Stimulated activated CD8-positive, alpha-beta memory T cell treated with anti-CD3 and anti-CD28 coated beads, Interleukin-7, amount 100 ng/mL, for 48 hours (primary cell): ENCODE data around the gene PWWP2B.

ENCODE experiments used
- DNase-seq, 2 donors: peaks; one replicate each; pipeline ENCODE4 v3.0.0-alpha.2; 2020; ENCODE audit warnings: low read depth in 1 of 2; ENCODE audit errors: extremely low read depth in 1 of 2

The PWWP2B gene

DNA sequence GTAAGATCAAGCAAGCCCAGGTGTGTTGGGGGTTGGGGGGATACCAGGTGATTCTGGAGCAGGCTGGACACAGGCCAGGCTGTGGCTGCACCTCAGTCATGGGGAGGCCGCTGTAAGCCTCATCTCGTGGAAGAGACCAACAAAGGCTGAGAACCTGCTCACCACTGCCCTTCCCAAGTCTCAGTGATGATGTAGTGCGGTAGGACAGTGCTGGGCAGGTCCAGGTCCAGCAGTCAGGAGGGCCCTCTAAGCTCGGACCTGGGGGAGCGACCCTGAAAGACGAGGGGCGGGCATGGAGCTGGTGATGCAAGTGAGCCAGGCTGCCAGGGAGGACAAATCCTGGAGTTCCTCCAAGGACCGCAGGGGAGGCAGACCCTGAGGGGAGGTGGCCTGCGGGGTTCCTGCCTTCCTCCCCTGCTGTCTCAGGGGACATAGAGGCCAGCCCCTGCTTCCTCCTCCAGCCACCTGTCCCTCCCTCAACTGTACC lies 3.3 kb upstream of the PWWP2B start:
- DNase-seq: no peak

DNA sequence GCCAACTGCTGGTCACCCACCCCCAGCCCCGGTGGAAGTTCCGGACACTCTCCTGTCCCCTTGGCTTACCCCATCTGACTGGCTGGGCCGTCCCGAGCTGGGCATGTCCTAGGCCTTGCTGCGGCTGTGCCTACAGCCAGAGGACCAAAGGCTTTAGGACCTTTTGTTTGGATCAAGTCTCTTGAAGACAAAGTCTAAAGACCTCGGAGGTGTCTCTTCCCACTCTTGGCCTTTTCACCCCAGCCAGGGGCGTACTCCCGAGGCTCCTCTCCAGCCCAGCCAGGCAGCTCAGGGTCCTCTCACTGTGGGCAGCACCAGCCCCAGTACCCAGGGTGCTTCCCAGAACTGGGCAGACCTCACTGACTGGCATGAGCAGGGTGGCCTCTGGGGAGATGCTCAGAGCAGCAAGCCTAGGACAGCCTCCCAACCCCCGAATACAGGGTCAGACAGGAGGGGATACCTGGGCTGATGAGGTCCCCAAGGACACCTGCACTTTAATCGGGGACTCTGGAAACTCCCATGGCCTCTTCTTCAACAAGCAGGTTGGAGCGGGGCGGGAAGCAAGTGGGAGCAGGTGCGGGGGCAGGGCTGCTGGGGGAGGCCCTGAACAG lies 2.7 kb upstream of the PWWP2B start:
- DNase-seq: no peak

DNA sequence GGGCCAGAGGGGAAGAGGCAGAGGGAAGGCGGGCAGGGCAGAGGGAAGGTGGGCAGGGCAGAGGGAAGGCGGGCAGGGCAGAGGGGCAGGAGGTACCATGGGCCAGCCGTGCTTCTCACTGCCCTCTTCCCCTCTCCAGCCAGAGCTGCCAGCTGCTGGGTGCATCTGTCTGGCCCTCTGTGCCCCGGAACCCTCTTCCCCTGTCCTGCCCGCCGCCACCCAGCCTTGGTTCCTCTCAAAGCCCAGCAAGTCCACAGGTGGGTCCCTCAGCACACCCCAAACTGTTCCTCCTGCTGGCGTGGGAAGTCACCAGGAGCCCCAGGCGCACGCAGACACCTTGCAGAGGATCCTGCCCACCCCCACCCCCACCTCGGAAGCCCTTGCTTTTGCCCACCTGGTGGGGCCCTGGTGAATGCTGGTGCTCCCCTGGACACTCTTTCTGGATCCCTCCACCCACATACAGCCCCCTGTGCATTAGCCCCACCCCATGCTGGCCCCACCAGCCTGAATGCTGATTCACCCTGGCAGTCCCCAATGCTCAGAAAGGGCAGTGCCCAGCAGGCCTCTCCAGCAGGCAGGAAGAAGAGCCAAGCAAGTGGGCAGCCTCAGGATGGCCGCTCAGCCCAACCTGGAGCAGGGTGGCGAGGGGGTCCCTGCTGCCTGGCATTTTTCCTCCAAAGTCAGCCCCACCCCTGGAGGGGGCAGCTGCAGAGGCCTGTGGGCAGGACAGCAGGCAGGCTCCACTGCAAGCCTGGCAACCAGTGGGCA lies 1.9 kb upstream of the PWWP2B start:
- no peak for DNase-seq

DNA sequence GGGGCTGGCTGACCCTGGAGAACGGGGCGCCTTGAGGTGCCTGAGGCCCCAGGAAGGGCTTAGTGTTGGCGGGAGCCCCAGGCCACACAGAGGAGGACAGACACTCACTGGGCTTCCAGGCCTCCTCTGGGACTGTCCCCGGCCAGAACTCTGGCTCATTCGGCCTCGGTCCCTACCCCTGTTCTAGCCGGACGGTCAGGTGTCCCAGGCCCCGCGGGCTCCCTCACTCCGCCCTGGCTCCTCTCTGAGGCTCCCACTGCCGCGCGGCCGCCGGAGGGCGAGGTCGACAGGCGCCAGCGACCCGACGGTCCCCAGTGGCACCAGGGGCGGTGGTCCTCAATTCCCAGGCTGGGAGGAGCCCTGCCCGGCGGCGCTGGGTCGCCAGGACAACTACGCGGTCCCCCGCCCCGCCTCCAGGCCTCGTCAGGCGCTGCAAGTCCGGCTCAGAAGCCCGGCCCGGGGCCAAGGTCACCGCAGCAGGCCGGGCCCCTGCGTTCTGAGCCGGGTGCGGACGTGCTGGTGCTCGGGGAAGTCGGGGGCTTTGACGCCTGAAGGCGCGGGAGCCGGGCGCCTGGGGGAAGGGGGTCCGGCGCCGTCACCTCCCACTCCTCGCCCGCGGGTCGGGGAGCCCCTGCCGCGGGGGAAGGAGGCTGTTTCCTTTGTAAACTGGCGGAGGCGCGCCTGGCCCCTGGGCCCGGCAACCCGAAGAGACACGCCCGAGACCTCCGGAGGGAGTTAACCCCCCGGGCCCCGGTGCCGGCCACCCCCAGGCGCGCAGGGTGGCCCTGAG lies 1.1 kb upstream of the PWWP2B start:
- no peak for DNase-seq

DNA sequence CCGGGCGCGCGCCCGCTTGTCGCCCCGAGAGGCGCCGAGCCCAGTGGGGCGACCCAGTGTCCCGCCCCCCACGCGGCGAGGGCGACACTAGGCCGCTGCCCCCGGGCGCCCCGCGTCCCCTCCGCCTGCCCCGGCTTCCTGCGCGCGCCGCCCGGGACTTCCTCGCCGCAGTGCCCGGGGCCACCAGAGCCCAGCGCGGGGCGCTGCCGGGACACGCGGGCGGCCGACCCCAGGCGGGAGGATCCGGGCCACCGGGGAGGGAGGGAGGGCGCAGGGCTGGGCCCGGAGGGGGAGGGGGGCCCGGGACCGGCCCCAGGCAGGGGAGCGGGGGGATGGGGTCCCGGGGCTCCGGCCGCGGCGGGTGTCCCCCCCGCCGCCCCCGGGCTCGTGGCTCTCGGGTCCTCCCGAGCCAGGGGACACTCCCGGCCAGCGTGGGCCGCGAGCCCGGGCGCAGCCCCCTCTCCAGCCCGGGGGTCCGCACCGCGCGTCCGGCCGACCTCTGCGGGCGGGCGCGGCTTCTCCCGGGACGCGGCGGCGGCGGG lies 435 bp upstream of the PWWP2B start:
- DNase-seq: peak in 1 of 2 donors; percentile 11

DNA sequence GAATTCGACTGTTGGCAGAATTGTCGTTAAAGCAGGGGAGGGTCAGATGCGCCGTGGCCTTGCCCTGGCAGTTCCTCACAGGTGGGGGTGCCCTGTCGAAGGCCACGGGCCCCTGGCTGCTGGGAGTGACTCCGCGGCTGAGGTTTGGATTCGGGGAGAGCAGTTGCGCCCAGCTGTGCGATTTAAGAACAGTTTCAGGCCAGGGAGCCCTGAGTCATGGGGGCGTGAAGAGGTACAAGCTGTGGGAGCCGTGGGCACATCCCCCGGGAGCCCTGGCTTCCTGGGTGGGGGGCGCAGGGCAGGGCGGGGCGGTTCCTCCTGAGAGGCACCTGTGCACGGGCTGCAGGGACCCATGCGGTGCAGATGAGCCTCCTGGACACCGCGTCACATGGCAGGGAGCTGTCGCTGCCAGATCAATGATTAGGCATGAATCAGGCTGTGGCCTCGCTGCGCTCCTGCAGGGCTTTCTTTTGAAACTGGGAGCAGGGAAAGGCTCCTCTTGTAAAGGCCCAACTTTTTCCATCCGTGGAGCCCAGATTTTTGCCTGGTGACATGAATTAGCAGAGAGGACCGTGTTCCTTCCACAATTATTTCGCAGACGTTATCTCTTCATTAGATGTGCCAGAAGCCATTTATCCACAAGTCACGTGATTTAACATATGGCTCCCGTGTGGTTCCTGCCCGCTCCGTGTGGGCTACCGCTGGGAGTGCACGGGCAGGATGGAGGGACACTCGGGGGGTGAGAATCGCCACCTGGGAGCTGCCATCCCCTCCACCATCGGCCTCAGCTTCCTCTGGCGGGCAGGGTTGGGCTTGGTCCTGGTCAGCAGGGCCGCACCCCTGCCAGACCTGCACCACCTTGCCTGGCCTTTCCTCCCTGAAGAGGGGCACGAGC lies 918 bp downstream of the PWWP2B start:
- DNase-seq: peak in 1 of 2 donors; percentile 25

DNA sequence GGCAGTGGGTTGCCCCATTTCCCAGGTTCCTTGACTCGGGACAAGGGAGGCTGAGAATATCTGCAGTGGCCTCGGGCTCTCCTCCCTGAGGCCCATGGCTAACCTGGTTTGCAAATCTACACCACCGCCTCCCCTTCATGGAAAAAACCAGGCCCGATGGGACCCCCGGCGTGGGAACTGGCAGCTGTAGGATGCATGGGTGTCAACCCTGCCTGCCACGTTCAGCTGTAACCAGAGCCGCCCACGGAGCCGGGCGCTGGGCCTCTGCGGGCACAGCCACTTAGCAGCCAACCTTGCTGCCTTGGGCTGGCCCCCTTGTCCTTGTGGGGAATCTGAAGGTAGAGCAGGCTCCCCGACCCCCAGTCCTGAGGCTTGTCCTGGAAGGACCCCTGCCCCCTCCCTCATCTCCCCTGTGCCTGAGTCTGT lies 1.6 kb downstream of the PWWP2B start:
- DNase-seq: no peak

- no peak for DNase-seq
These were observed 2.4 kb downstream of the PWWP2B start for GRCh38 chr10:132399117-132400035.

DNA sequence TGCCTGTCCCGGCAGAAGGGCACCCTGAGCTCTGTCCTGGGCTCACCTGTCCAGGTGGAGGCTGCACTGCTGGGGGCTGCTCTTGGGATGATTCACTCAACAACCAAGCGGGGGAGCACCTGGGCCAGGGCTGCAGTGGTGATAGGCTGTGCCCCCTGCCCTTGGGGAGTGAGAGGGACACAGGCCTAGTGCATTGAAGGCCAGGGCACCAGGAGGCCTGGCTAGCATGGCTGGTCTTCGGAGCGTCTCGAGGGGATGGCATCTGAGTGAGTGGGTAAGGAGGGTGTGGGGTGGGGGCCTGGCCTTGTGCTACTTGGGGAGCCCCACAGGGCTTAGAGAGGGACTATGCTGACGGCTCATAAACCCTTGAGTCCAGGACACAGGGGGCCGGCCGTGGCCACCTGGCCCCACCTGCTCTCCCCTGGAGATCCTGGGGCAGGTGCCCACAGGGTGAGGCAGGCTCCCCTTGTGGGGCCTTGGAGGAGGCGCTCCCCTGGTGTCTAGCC lies 3.1 kb downstream of the PWWP2B start:
- DNase-seq: no peak

- DNase-seq: no peak
These were observed 3.6 kb downstream of the PWWP2B start for GRCh38 chr10:132400547-132401151.

GRCh38 chr10:132401401-132402118 lies 4.6 kb downstream of the PWWP2B start:
- no peak for DNase-seq

GRCh38 chr10:132402781-132403241 lies 5.8 kb downstream of the PWWP2B start:
- no peak for DNase-seq

- DNase-seq: no peak
These were observed 6.6 kb downstream of the PWWP2B start for GRCh38 chr10:132403511-132404168.

DNA sequence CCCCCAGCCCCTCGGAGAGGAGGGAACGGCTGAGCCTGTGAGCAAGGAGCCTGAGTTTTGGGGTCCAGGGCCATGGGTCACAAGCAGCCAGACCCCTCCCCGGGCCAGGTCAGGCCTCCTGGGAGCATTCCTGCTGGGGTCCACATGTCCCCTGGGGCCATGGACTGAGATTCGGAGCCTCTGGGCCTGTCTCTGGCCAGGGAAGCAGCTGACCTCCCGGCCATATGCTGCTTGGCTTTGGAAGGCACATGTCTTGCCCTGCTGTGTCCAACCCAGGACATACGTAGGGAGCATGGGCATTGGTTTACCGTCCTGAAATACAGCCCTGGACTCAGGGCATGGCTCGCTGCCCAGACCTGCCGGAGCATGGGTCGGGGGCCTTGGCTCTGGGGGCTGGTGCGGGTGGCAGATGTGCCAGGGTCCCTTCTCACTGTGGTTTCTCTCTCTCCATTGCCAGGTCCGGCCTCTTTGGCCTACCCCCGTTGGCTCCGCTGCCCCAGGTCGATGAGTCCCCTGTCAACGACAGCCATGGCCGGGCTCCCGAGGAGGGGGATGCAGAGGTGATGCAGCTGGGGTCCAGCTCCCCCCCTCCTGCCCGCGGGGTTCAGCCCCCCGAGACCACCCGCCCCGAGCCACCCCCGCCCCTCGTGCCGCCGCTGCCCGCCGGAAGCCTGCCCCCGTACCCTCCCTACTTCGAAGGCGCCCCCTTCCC lies 7.3 kb downstream of the PWWP2B start:
- no peak for DNase-seq

GRCh38 chr10:132404911-132405462 lies 8.0 kb downstream of the PWWP2B start:
- DNase-seq: no peak

- no peak for DNase-seq
These were observed 8.5 kb downstream of the PWWP2B start for GRCh38 chr10:132405463-132405991.
